Measurements from ENCODE around the gene TCEAL7. TPM values are rescaled to one million over a fixed set of nuclear protein-coding genes. Genes with fewer than 3 reads are reported as not detected.

TCEAL7 gene
- total RNA-seq, 1 experiment from 2014 or later, result not detected

- Histone ChIP-seq H3K4me3 (no peak overlapping the region), H3K9me3 (ENCODE audit: insufficient read depth, low read depth) (no peaks in the 10 kb centered on the region), H3K4me2 (no peak overlapping the region), H3F3A (ENCODE audit: insufficient read depth, low read depth) (no peaks in the 10 kb centered on the region), H3K36me3 (ENCODE audit: low read depth) (no peaks in the 10 kb centered on the region), H3K4me1 (replicated peaks; ENCODE audit: insufficient read depth) (no peaks in the 10 kb centered on the region), H2AFZ (no peak overlapping the region), H3K79me2 (ENCODE audit: low read depth) (no peaks in the 10 kb centered on the region), H3K27ac (no peak overlapping the region), H4K20me1 (ENCODE audit: insufficient read depth) (no peaks in the 10 kb centered on the region), H3K27me3 (ENCODE audit: insufficient read depth, low read depth) (no peaks in the 10 kb centered on the region), H3K9me2 (ENCODE audit: insufficient read depth) (no peaks in the 10 kb centered on the region)
- BruUV-seq (replicated peaks), result no TSS peak
- ChIA-PET CTCF (no interaction called here), POLR2A (ENCODE audit: unreplicated experiment) (no interaction called here)
- TF ChIP-seq CTCF (conservative IDR thresholded peaks at IDR 0.05) (no peak), EZH2 (IDR thresholded peaks at IDR 0.05; ENCODE audit: low read depth) (no peak)
- intact Hi-C loops (cut with micrococcal nuclease; ENCODE audit: unreplicated experiment), result loop anchor here (10.0 kb wide), 1 partner anchor 130 kb away; the partner anchor contains the start of gene BEX4
- no peak for DNase-seq
Observed at GRCh38 chrX:103344606-103345005, 14.6 kb downstream of the TCEAL7 start.

- no peak overlapping the region for H3K4me3 ChIP-seq
- H2AFZ ChIP-seq, result no peak overlapping the region
- H3F3A ChIP-seq (ENCODE audit: insufficient read depth, low read depth), result no peaks in the 10 kb centered on the region
- TF ChIP-seq CTCF (conservative IDR thresholded peaks at IDR 0.05) (no peak), EZH2 (IDR thresholded peaks at IDR 0.05; ENCODE audit: low read depth) (no peak)
- no peaks in the 10 kb centered on the region for H3K36me3 ChIP-seq (ENCODE audit: low read depth)
- no peaks in the 10 kb centered on the region for H4K20me1 ChIP-seq (ENCODE audit: insufficient read depth)
- H3K4me2 ChIP-seq, result no peak overlapping the region
- no peaks in the 10 kb centered on the region for H3K9me3 ChIP-seq (ENCODE audit: insufficient read depth, low read depth)
- H3K27me3 ChIP-seq (ENCODE audit: insufficient read depth, low read depth), result no peaks in the 10 kb centered on the region
- H3K79me2 ChIP-seq (ENCODE audit: low read depth), result no peaks in the 10 kb centered on the region
- no peak for DNase-seq
- no peaks in the 10 kb centered on the region for H3K4me1 ChIP-seq (replicated peaks; ENCODE audit: insufficient read depth)
- no TSS peak for BruUV-seq (replicated peaks)
- no peaks in the 10 kb centered on the region for H3K9me2 ChIP-seq (ENCODE audit: insufficient read depth)
- CTCF ChIA-PET, result no interaction called here
- H3K27ac ChIP-seq, result no peak overlapping the region
- POLR2A ChIA-PET (ENCODE audit: unreplicated experiment), result no interaction called here
- intact Hi-C loops (cut with micrococcal nuclease; ENCODE audit: unreplicated experiment), result loop anchor here (10.0 kb wide), 1 partner anchor 133 kb away; the partner anchor contains the start of gene BEX4
Observed at GRCh38 chrX:103347682-103348397, 17.8 kb downstream of the TCEAL7 start.

GRCh38 chrX:103356130-103356798 is 26.2 kb downstream of the TCEAL7 start, which contains the start of gene TCEAL9:
Gene TCEAL9, plus strand, starts transcription at chrX:103356506. Its CDS starts 1,179 bp downstream, at chrX:103357685.
- TF ChIP-seq CTCF (conservative IDR thresholded peaks at IDR 0.05) (no peak), EZH2 (IDR thresholded peaks at IDR 0.05; ENCODE audit: low read depth) (no peak)
- ChIA-PET POLR2A (ENCODE audit: unreplicated experiment) (interaction anchor here (0.5 to 0.7 kb wide), 2 partner anchors 15 to 331 kb away, joined by 4 read pairs; no protein-coding TSS in a partner anchor), CTCF (no interaction called here)
- Histone ChIP-seq H3K9me3 (ENCODE audit: insufficient read depth, low read depth) (no peaks in the 10 kb centered on the region), H3K36me3 (ENCODE audit: low read depth) (no peaks in the 10 kb centered on the region), H3K79me2 (ENCODE audit: low read depth) (peaks cover 7% of the 10 kb centered on the region; the same call in 1 of the 2 replicates), H3K4me1 (replicated peaks; ENCODE audit: insufficient read depth) (peaks cover 14% of the 10 kb centered on the region; the same call in 1 of the 2 replicates), H2AFZ (peak within 1 kb of the TSS; percentile 91), H3K9me2 (ENCODE audit: insufficient read depth) (no peaks in the 10 kb centered on the region), H4K20me1 (ENCODE audit: insufficient read depth) (no peaks in the 10 kb centered on the region), H3K4me3 (peak within 1 kb of the TSS; percentile 72), H3F3A (ENCODE audit: insufficient read depth, low read depth) (no peaks in the 10 kb centered on the region), H3K27ac (0 out of 2 replicates have a peak within 1 kb of the TSS, but pooled peaks have one; percentile 9), H3K27me3 (ENCODE audit: insufficient read depth, low read depth) (no peaks in the 10 kb centered on the region), H3K4me2 (peak within 1 kb of the TSS; percentile 88)
- intact Hi-C loops (cut with micrococcal nuclease; ENCODE audit: unreplicated experiment), result no loop called here
- DNase-seq, result peak in 1 of 2 experiments; percentile 40
- BruUV-seq (replicated peaks), result no TSS peak

Measured in PC-9 (cell line).